Measurements from ENCODE around the gene PSMD10.

PSMD10 gene, protein sequence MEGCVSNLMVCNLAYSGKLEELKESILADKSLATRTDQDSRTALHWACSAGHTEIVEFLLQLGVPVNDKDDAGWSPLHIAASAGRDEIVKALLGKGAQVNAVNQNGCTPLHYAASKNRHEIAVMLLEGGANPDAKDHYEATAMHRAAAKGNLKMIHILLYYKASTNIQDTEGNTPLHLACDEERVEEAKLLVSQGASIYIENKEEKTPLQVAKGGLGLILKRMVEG

DNA sequence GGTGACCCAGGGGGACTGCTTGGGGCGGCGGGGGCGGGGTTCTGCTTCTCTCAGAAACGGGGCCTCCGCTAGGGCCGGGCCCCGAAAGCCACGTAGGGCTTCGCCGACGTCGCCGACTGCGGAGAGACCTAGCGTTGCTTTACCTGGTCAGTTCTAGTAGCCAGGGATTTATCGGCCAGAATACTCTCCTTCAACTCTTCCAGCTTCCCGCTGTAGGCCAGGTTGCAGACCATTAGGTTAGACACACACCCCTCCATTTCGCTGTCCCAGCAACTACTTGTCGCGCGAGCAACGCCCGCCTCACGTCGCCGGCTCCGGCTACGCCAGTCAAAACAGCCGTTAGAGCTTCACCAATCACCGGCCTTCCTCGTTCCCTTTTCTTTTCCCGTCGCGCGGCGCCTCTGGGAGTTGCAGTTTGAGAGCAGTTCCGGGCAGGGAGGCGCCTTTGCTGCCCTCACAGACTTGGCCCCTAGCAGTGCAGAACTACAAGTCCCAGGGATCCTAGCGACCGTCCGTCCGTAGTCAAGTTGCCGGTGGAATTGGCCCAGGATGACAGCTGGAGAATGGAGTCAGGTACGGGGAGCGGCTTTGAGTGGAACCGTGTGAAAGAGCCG is at the start of gene PSMD10, which contains the start of gene ATG4A:
TSS of gene PSMD10 (minus strand) at position 279 of the 614 bp plus-strand sequence. CDS start at position 257, 22 bp downstream.
TSS of gene ATG4A (plus strand) at position 515 of the 614 bp plus-strand sequence. CDS start at position 564, 49 bp downstream.
- DNase-seq, result peak; percentile 91

DNA sequence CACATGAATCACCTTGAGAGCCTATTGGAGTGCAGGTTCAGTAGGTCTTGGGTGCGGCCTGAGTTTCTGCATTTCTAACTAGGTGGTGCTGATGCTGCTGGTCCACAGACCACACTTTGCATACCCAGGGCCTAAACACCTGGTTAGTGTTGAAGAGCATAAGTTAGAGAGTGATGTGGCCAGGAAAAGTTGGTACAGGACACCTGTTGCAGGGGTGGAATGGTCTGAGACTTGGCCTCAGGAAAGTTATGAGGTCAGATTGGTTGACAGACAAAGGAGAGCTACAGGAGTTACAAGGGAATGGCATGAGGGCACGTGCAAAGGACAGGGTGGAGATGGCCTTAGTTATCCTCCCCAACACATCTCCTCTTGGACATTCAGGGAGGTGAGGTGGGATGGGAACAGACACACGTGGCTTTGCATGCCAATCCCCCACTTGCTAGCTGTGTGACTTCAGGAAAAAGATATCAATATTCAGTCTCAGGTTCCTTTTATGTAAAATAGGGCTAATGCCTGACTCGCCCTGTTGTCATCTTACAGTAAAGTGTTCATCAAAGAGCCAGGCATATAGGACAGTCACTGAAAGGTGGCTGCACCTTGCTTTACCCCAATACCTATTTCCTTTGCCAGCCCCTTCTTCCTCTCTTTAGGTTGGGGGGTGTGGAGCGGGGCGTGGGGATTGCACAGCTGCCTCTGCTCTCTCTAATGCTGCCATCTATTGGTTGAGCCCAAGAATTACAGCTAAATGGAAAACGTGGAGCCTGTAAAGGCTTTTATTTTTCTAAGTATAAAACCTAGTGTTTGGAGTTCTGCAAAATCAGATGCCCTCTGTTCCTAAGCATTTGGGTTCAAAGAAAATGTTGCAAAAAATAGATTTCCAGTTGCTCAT is 47.7 kb upstream of the PSMD10 start:
- no peak for DNase-seq

DNA sequence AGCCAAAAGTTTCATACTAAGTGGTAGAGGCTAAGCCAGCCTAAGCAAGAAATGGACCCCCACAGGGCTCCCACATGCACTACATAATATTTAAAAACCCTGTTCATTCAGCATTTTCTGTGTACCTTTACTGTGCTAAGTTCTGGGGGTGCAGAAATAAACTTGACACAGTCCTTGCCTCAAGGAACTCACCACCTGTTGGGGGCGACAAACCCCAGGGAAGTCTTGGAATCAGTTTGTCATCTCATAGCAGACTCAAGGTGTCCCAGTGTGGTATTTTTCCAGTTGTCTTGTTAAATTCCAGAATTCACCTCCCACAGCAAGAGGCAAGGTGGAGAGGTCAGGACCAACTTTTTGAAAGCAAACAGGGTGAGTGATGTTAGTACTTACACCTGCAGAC is 43.4 kb upstream of the PSMD10 start:
- DNase-seq, result no peak

DNA sequence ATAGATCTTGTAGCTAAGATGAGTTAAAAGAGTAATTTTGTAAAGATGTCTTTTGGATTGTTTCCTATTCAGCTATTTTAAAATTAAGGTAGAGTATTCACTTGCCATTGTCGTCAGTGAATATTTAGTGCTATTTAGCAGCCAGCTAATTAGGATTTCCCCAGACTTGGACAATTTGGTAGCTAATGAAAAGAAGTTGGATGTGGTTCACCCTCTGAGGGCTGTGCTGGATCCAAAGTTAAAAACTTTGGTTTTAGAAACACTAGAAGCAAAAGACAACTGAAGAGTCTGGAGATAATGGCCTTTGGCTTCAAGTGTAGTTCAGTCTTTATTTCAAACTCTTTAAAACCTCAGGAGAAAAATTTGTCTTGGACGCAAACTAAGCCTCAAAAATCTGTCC is 41.5 kb upstream of the PSMD10 start:
- no peak for DNase-seq

DNA sequence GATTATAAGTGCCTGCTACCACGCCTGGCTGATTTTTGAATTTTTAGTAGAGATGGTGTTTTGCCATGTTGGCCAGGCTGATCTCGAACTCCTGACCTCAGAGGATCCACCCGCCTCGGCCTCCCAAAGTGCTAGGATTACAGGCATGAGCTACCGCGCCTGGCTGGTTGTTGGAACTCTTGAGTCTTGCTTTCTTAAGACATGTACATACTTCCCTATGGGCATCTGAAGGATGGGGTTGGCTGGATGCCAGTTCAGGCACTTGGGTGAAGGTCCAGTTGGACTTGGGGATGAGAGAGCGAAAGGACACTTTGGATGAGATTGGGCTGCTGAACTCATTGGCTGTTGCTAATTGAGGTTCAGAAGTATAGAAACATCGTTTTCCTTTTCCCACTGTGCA is 40.7 kb upstream of the PSMD10 start:
- no peak for DNase-seq

DNA sequence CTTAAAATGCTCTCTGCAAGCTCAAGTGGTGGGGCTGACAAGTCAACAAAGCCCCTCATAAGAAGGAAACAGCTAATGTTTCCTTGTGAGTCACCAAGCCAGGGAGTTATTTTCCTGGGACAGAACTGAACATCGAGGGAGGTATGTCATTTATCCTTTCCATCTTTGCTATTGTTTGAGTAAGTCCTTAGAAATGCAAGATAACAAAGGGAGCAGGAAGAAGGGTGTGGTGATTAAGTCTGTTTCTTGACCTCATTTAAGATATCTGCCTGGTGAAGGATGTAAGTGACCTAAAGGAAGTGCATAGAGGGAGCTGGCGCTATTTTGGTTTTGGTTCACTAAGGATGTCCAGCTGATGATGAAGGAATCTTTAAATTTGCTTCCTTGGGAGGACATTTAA is 40.1 kb upstream of the PSMD10 start:
- no peak for DNase-seq

DNA sequence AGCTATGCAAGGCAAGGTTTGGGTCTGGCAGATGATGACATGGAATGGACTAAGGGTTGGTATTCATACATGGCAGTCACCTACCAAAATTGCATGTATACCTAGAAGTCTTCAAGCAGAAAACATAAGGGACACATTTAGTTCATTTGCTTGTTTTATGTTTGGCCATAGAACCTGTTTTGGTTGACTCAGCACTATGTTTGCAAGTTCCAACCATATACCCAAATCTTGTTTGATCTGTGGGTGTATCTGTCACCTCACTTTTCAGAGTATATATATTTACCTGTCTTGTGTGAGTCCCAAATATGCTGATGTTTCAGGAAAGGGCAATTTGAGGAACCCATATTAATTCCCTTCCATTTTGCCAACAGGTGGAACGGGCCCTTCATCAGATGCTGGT is 39.5 kb upstream of the PSMD10 start:
- no peak for DNase-seq

DNA sequence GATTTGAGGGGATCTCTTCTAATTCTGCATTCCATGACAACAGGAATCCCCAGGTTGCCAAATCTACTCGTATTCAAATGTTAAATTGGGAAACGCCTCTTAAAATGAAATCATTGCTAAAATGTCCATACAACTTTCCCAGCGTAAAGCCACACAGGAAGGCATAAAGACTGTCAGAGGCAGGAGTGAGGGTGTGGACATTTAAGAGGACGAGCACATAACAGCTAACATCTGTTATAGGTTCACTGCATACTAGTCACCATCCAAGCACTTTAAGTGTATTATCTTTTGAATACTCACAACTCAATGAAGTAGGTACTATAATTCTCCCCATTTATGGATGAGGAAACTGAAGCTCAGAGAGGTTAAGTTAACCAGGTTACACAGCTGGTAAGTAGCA is 35.8 kb upstream of the PSMD10 start:
- no peak for DNase-seq

DNA sequence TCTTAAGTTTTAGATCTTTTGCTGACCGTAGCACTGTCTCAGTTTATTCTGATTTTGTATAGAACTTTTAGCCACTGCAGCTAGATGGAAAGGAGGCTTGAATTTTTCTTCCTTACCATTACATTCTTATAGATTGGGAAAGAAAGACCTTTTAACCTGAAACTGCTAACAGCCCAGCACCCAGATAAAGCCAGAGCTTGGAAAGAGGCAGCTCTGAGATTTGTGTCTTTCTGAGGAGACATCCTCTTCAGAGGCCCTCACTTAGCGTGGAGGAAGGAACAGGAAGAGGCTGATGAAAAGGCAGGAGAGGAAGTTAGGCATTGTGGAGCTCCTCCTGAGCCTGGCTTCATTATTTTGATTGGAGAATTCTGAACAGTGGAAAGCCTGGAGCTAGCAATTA is 35.3 kb upstream of the PSMD10 start:
- DNase-seq, result no peak

DNA sequence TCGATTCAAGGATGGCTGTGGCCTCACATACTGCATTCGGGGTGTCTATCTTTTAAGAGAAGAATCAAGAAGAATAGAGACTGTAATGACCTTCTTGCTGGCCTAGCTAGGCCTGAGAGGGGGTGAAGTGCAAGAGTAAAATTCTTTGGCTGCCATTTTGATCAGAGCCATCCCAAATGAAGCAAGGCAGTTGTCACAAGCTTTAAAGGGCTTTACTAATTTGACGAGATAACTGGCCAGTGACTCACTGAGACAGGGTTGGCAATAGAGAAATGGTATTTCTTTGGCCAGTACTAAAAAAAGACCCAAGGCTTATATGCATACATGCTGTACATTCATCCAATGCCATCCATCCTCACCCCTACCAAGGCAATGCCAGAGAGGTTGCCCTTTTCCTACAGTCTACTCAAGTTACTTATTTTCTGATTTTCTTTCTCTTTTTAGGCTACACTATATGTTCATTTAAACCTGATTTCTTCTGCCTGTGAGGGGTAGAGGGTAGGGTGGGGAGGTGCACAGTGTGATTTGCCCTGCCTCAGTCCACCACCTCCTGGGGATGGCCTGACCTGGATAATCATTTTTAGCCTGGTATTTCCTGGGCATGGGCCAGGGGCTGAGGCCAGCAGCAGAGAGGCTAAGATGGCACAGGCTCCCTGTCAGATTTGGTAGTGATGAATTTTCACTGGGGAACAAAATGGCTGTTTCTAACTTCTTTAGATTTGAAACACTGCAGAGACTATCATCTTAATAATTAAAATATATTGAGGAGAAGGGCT is 32.4 kb upstream of the PSMD10 start:
- DNase-seq, result no peak

DNA sequence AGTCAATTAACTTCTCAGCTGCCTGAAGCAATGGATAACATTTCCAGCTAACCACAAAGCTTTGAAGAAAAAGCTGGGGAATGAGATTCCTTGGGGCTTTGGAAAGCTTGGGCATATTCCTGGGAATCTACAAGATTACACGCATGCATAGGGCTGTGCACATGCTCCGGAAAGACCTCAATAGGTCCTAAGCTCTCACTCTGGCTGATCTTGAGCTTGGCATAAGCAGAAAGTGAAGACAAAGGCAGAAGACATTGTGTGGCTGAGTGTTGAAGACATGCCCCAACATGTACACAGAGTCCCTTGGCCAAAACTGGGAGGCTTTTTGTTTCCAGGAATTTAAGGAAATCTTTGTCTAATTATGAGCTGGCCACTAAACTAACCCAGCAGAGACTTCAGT is 31.4 kb upstream of the PSMD10 start:
- no peak for DNase-seq

DNA sequence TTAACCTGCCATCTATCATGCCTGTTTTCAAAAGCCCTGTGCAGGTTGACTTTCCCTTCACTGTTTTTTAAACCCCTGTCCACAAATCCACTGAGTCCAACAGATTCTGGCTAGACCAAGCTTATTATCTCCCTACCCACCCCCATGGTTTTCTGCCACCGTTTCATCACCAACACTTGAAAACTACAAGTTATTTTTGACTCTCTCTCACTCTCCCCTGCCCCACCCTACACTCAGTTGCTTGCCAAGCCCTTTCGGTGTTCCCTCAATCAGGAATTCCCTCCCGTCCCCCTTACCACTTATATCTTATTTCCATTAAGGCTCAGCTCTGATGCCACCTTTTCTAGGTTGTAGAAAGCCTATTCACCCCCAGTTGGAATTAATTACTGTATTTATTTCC is 29.9 kb upstream of the PSMD10 start:
- DNase-seq, result no peak

DNA sequence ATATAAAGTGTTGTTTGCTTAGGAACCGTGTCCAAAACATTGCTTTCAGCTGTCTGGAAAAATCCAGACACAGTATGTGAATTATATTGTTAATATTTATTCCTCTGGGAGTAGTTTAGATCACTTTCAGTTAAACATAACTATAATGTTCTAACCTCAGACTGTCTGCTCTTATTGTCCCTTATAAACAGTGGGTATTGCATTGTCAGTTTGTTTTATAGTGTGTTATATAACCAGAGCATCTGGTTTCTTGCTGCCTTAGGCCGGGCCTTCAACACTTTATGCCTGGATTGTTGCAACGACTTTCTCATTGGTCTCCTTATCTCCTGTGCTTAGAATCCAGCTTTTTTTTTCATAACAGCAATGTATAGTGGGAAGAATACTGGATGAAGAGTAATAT is 26.6 kb upstream of the PSMD10 start:
- no peak for DNase-seq

DNA sequence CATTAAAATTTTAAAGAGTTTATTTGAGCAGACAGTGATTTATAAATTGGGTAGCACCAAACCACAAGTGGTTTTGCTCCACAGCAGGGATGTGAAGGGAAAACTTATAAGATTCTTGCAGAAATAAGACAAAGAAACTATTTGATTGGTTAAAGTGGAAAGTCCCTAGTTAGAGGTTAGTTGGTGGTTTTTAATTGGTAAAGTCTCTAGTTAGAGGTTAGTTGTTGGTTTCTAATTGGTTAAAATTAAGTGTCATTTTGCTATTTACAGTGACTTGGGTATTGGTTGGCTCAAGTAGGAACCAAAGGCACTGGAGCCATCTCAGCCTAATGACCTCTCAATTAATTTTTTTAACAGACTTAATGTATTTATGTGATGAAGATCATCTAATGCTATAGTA is 23.2 kb upstream of the PSMD10 start:
- DNase-seq, result no peak

DNA sequence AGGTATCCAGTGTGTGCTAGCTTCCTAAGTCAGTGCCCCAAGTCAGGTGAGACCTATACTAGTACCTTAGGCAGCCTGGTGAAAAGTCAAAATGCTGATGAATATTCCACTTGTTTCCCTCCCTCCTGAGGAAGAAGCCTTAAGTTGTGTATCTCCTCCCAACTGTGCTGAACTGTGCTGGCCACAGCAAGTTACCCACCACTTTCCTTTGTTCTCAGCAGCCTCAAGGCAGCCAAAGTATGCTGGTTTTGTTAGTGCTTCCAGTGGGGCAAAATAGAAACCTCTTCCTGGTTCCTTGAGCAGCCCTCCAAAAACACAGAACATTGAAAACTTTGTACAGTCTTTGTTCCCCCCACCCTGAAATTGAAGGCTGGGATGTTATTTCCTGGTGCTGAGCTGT is 14.1 kb upstream of the PSMD10 start:
- DNase-seq, result no peak

DNA sequence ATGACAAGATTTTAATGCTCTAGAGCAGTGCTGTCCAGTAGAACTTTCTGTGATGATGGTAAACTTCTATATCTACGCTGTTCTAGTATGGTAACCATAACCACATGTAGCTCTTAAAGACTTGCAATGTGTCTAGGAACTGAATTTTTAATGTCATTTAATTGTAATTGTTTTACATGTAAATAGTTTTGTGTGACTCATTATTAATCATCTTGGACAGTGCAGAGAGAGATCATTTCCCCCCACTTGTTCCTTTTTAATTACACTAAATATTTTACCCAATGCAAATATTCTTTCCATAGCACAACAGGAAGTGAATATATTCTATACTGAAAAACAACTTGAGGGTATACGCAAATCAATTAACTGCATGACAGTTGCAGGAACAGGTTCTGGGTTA is 6.0 kb upstream of the PSMD10 start:
- no peak for DNase-seq

DNA sequence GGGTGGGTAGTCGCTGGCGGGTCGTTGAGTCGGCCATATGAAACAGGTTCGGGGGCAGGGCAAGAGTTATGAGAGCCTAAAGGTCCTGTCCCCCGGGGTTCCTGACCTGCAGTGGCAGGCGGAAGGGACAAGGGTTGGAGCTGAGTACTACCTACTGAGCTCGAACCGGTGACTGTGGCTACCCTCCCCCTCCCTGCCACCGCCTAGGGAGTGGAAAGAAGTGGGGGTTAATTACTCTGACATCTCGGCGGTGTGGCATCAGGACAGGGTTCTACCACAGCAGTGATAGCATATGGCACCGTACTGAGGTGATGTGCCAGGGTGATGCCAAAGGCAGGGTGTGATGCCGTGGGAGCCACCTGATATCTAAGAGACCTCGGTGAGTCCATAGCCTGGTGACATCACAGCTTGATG is 543 bp upstream of the PSMD10 start:
- DNase-seq, result no peak

DNA sequence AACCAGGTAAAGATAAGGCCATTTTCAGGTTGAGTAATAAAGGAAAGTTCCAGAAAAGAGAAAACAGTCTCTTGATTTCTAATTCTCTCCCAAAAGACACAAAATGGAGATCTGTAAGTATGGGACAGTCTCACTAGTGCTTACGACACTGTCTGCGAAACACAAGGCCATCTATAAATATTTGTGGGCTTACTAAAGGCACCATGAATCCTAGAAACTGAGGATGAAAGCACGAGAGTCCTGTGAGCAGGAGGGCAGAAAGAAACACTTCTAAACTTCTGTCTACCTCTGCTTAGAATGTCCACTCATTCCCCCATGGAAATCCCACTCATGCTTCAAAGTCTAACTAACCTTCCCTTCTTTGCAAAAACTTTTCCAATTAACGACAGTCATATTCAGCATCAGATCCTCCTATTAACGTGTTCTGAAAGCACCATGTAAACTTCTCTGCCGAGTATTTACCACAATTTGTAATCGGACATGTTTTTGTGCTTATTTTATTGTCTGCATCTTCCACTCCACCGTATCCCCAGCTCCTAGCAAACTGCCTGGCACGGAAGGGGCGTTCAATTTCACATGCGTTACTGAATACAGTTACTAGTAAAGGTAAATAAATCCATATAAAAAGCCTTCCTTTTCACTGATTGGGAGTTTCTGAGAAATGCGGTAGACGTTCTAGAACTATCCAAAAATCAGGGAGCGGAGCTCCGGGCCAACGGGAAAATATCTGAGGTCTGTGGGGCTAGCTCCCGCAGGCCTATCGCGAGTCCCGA is 665 bp downstream of the PSMD10 start:
- no peak for DNase-seq

DNA sequence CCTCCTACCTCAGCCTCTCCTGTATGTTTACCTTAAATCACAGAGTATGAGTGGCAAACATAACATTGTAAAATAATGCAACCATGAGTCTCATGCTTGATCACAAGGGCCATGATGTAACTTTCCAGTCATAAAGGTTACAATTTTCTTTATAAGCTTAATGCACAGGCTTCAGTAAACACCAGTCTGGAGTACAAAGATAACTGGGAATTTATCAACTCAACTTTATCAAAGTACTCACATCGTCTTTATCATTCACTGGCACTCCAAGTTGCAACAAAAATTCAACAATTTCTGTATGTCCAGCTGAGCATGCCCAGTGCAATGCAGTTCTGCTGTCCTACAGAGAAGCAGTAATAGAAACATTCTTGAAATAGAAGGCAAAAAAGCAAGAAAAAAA is 2.8 kb downstream of the PSMD10 start:
- no peak for DNase-seq

DNA sequence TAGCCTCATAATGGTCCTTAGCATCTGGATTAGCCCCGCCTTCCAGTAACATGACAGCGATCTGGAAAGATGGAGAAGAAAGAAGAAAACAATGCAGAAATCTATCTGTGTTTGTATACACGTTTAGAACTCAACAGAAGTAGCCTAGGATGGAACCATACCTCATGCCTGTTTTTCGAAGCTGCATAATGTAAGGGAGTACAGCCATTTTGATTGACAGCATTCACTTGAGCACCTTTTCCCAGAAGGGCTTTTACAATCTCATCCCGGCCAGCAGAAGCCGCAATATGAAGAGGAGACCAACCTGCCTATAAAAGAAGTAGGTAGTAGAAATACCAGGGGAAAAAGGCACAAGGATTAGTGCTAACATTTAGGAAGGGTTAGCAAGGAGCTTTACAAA is 3.5 kb downstream of the PSMD10 start:
- DNase-seq, result no peak

DNA sequence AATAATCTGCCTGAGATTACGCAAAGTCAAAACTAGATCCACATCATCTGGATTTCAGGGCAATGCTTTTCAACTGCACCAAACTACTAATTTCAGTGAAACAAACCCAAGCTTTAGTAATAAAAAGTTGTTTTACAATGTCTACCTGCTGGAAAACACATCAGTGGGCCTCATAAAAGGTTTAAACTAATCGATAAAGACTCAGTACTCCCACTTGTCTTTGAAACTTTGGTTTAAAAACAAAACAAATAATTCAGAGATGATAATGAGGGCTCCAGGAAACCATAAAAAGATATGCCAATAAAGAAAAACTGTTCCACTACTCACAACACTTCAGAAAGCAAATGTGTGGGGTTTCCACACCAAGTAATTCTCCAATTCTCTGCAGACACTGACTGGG is 10.2 kb downstream of the PSMD10 start:
- DNase-seq, result no peak

DNA sequence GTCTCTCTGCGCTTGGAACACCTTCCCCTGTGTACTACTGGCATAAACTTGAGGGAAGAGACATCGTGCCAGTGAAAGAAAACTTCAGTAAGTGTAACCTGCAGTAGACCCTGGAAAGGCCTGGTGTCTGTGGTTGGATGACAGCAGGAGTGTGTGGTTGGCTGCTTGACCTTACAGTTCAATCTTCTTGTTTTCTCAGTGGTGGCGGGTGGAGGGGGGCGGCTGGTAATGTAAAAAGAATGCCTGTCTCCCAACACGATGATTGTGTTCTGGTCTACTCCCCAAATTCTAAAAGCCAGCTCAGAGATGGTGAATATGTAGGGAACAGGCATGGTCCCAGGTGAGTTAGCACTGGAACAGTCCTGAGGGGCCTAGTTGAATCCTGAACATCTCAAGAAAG is 18.6 kb downstream of the PSMD10 start:
- DNase-seq, result no peak
